ENCODE data around the gene KCNH5. TPM values are rescaled to one million over a fixed set of nuclear protein-coding genes. Genes with fewer than 3 reads are reported as not detected.

The KCNH5 gene
- total and polyA plus RNA-seq, 2 of the 13 experiments (the other 11 are each of a cell fraction or from before 2014, with no cell fraction given): not detected

DNA sequence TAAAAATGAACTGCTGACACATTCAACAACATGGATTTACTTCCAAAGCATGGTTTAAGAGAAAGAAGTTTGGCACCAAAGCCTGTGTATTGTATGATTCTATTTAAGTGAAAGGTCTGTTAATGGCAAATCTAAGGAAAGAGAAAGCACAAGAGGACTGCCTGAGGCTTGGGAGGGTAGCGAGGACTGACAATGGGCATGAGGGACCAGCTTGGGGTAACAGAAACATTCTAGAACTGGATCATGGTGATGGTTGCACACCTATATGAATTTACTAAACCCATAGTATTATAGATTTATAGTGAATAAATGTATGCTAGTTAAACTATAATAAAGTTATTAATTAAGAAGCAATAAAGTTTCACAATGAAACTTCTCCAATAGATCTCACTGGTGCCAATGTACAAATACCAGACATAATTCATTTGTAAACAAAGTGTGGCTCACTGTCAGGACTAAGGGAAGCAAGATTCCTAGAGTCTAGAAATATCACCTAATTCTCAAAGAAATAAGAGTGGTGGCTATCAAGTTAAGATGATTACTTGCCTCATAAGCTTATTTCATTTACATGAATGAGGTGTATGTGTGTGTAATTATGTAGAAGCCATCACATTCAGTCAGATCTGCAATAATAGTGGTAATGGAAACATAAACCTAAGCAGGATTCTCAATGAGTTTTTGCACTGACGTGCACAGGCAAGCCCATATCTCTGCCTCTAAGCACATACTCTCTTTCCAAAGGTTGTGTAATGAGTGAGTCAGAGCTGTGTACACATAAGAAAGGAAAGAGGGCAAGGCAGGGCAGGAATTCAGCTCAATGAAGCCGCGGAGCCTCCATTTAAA is 353.4 kb downstream of the KCNH5 start (continued):
- TF ChIP-seq HNRNPLL (IDR thresholded peaks at IDR 0.05; ENCODE audit: low read depth, low read length, poor library complexity, severe bottlenecking): no peak
- TF ChIP-seq, protein P1, sequence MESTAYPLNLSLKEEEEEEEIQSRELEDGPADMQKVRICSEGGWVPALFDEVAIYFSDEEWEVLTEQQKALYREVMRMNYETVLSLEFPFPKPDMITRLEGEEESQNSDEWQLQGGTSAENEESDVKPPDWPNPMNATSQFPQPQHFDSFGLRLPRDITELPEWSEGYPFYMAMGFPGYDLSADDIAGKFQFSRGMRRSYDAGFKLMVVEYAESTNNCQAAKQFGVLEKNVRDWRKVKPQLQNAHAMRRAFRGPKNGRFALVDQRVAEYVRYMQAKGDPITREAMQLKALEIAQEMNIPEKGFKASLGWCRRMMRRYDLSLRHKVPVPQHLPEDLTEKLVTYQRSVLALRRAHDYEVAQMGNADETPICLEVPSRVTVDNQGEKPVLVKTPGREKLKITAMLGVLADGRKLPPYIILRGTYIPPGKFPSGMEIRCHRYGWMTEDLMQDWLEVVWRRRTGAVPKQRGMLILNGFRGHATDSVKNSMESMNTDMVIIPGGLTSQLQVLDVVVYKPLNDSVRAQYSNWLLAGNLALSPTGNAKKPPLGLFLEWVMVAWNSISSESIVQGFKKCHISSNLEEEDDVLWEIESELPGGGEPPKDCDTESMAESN (CRISPR knock-in tag; conservative IDR thresholded peaks at IDR 0.05): no peak
- no peak for TF ChIP-seq ZSCAN30 (CRISPR knock-in tag; IDR thresholded peaks at IDR 0.05)
- no peak for TF ChIP-seq XRCC5 (optimal IDR thresholded peaks at IDR 0.05; ENCODE audit: low read length)
- TF ChIP-seq, protein P2, sequence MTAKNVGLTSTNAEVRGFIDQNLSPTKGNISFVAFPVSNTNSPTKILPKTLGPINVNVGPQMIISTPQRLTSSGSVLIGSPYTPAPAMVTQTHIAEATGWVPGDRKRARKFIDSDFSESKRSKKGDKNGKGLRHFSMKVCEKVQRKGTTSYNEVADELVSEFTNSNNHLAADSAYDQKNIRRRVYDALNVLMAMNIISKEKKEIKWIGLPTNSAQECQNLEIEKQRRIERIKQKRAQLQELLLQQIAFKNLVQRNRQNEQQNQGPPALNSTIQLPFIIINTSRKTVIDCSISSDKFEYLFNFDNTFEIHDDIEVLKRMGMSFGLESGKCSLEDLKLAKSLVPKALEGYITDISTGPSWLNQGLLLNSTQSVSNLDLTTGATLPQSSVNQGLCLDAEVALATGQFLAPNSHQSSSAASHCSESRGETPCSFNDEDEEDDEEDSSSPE (CRISPR knock-in tag; IDR thresholded peaks at IDR 0.05): no peak
- TF ChIP-seq, protein P3, sequence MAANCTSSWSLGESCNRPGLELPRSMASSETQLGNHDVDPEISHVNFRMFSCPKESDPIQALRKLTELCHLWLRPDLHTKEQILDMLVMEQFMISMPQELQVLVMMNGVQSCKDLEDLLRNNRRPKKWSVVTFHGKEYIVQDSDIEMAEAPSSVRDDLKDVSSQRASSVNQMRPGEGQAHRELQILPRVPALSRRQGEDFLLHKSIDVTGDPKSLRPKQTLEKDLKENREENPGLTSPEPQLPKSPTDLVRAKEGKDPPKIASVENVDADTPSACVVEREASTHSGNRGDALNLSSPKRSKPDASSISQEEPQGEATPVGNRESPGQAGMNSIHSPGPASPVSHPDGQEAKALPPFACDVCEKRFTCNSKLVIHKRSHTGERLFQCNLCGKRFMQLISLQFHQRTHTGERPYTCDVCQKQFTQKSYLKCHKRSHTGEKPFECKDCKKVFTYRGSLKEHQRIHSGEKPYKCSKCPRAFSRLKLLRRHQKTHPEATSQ (CRISPR knock-in tag; IDR thresholded peaks at IDR 0.05; ENCODE audit: borderline replicate concordance): no peak
- TF ChIP-seq ARID3A (IDR thresholded peaks at IDR 0.05; ENCODE audit: low read depth, low read length): peak; percentile 44; the same call in 1 of the 2 replicates
- TF ChIP-seq ZBTB3 (CRISPR knock-in tag; IDR thresholded peaks at IDR 0.05; ENCODE audit: borderline replicate concordance, low read depth): no peak
- TF ChIP-seq, protein P4, sequence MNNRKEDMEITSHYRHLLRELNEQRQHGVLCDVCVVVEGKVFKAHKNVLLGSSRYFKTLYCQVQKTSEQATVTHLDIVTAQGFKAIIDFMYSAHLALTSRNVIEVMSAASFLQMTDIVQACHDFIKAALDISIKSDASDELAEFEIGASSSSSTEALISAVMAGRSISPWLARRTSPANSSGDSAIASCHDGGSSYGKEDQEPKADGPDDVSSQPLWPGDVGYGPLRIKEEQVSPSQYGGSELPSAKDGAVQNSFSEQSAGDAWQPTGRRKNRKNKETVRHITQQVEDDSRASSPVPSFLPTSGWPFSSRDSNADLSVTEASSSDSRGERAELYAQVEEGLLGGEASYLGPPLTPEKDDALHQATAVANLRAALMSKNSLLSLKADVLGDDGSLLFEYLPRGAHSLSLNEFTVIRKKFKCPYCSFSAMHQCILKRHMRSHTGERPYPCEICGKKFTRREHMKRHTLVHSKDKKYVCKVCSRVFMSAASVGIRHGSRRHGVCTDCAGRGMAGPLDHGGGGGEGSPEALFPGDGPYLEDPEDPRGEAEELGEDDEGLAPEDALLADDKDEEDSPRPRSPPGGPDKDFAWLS (CRISPR knock-in tag; IDR thresholded peaks at IDR 0.05; ENCODE audit: borderline replicate concordance): no peak
- TF ChIP-seq TEAD2 (CRISPR knock-in tag; IDR thresholded peaks at IDR 0.05): no peak
- no peak for TF ChIP-seq ZBTB1 (CRISPR knock-in tag; IDR thresholded peaks at IDR 0.05; ENCODE audit: borderline replicate concordance)
- TF ChIP-seq, protein P5, sequence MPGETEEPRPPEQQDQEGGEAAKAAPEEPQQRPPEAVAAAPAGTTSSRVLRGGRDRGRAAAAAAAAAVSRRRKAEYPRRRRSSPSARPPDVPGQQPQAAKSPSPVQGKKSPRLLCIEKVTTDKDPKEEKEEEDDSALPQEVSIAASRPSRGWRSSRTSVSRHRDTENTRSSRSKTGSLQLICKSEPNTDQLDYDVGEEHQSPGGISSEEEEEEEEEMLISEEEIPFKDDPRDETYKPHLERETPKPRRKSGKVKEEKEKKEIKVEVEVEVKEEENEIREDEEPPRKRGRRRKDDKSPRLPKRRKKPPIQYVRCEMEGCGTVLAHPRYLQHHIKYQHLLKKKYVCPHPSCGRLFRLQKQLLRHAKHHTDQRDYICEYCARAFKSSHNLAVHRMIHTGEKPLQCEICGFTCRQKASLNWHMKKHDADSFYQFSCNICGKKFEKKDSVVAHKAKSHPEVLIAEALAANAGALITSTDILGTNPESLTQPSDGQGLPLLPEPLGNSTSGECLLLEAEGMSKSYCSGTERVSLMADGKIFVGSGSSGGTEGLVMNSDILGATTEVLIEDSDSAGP (CRISPR knock-in tag; IDR thresholded peaks at IDR 0.05; ENCODE audit: borderline replicate concordance): no peak
- TF ChIP-seq, protein P6, sequence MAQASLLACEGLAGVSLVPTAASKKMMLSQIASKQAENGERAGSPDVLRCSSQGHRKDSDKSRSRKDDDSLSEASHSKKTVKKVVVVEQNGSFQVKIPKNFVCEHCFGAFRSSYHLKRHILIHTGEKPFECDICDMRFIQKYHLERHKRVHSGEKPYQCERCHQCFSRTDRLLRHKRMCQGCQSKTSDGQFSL (CRISPR knock-in tag; IDR thresholded peaks at IDR 0.05): no peak
- TF ChIP-seq PATZ1 (CRISPR knock-in tag; IDR thresholded peaks at IDR 0.05): peak; percentile 22; the same call in 1 of the 2 replicates
